NB4 (cell line): ENCODE data around the gene SP140.

ENCODE experiments used
- DNase-seq: peaks from one replicate; pipeline ENCODE4 v3.0.0; 2010; ENCODE audit warnings: low read depth
- H3K4me3 ChIP-seq: one replicate; pipeline ENCODE4 v1.5.1; 2011; ENCODE audit warnings: mild to moderate bottlenecking, low read depth, low read length, moderate library complexity
- MYC ChIP-seq: IDR thresholded peaks from 2 replicates; pipeline ENCODE4 v1.6.1; 2011; ENCODE audit warnings: low read depth, low read length
- POLR2A ChIP-seq: IDR thresholded peaks from 2 replicates; pipeline ENCODE4 v1.6.1; 2011; ENCODE audit warnings: mild to moderate bottlenecking; ENCODE audit not compliant: insufficient read length; ENCODE audit errors: extremely low read depth
- TF ChIP-seq, protein P1 (sequence below): IDR thresholded peaks from 2 replicates; pipeline ENCODE4 v1.6.1; 2011; ENCODE audit warnings: low read depth, low read length
- TF ChIP-seq, protein P2 (sequence below): IDR thresholded peaks from one replicate; pipeline ENCODE4 v1.5.1; 2012; ENCODE audit warnings: low read depth, low read length

Gene SP140

DNA sequence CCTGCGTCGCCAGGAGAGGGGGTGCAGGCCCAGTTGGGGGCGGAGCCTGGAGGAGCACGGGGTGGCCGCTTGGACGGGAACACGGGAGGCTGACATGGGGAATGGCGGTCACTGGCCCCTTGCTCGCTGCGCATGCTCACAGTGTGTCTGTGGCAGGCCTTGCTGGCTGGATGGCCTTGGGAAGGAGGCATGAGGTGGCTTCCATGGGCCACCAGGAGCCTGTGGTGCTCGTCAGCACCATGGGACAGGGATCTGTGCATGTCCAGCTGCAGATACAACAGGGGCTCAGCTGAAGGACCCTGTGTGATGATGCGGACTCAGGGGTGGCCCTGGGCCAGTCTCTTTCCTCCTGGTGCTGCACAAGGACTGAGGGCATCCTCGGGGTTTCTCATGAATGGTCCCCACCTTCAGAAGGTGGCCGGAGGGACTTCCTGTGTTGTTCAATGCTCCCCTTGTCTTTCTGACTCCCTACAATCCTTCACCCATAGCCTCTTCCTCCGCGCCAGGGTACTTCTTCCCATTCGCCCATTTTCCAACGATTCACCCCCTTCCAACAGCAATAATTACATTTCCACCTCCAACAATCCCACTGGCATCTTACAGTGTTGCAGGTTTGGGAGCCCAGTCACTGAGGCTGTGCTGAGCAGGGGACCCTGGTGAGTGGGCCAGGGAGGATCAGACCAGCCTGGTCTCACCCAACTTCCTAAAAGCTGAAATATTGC is 98.0 kb downstream of the SP140 start:
- TF ChIP-seq, protein P1, sequence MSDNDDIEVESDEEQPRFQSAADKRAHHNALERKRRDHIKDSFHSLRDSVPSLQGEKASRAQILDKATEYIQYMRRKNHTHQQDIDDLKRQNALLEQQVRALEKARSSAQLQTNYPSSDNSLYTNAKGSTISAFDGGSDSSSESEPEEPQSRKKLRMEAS = no peak
- TF ChIP-seq, protein P2, sequence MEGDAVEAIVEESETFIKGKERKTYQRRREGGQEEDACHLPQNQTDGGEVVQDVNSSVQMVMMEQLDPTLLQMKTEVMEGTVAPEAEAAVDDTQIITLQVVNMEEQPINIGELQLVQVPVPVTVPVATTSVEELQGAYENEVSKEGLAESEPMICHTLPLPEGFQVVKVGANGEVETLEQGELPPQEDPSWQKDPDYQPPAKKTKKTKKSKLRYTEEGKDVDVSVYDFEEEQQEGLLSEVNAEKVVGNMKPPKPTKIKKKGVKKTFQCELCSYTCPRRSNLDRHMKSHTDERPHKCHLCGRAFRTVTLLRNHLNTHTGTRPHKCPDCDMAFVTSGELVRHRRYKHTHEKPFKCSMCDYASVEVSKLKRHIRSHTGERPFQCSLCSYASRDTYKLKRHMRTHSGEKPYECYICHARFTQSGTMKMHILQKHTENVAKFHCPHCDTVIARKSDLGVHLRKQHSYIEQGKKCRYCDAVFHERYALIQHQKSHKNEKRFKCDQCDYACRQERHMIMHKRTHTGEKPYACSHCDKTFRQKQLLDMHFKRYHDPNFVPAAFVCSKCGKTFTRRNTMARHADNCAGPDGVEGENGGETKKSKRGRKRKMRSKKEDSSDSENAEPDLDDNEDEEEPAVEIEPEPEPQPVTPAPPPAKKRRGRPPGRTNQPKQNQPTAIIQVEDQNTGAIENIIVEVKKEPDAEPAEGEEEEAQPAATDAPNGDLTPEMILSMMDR = peak; percentile 48
- peak; percentile 19 for DNase-seq
- H3K4me3 ChIP-seq = no peak overlapping the region

DNA sequence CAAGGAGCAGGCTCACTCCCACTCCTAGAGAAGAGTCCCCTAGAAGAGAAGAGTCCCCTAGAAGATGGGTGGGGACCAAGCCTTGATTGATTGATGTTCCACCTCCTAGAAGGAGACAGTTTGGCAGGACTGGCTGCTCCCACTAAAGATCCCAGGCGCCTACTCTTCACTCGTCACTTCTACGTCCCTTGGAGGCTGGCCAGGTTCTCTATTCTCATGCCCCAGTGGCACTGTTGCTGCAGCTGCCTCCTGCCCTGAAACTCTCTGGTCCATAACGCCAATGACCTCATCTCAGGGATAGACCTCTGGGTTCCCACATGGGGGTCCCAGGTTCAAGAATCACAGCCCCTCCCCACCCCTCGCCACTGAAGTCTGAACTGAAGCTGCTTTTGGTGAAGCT is 99.0 kb downstream of the SP140 start:
- no peak for DNase-seq
- TF ChIP-seq POLR2A = no peak
- TF ChIP-seq, protein P2 = no peak
- TF ChIP-seq MYC = no peak
- TF ChIP-seq, protein P1 = no peak
- no peak overlapping the region for H3K4me3 ChIP-seq

DNA sequence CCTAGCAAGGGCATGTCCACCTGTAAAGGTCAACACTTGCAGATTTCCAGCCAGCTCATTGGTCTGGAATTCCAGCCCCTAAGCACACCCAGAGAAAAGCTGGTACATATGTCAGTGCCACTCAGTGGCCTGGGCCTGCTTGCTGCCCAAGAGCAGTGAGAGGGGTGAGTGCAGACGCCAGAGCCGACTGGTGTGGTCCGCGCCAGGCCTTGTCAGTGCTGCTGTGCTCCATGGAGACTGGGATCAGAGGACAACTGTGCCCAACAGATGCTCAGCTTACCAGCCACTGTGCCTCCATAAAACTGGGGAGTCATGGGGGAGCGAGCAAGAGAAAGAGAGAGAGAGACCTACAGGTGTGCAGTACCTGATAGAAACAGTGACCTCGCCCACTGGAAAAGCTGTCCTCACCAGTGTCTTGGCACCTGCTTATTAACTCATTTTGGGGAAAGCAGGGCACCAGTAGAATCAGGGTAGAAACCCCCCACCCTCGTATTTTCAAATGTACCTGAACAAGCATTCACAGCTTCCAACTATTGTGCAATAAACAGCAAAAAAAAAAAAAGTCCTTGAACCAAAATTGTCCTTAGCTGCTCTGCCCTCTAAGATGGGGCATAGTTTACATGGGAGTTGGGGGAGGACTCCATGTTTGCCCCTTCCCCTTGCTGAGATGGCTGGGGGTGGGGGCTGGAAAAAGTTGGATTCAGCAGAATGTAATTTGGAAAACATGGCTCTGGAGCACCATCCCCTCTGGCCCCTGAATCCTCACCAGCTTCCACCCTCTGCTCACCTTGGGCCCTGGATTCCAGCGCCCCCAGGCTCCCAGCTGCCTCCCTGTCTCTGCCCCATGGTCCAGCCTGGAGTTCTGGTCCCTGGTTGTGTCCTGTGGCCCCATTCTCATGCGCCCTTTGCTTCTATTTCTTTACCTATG is 100.0 kb downstream of the SP140 start:
- DNase-seq = no peak
- H3K4me3 ChIP-seq = no peak overlapping the region
- TF ChIP-seq, protein P2 = no peak
- TF ChIP-seq, protein P1 = no peak
- TF ChIP-seq POLR2A = no peak
- TF ChIP-seq MYC = no peak

DNA sequence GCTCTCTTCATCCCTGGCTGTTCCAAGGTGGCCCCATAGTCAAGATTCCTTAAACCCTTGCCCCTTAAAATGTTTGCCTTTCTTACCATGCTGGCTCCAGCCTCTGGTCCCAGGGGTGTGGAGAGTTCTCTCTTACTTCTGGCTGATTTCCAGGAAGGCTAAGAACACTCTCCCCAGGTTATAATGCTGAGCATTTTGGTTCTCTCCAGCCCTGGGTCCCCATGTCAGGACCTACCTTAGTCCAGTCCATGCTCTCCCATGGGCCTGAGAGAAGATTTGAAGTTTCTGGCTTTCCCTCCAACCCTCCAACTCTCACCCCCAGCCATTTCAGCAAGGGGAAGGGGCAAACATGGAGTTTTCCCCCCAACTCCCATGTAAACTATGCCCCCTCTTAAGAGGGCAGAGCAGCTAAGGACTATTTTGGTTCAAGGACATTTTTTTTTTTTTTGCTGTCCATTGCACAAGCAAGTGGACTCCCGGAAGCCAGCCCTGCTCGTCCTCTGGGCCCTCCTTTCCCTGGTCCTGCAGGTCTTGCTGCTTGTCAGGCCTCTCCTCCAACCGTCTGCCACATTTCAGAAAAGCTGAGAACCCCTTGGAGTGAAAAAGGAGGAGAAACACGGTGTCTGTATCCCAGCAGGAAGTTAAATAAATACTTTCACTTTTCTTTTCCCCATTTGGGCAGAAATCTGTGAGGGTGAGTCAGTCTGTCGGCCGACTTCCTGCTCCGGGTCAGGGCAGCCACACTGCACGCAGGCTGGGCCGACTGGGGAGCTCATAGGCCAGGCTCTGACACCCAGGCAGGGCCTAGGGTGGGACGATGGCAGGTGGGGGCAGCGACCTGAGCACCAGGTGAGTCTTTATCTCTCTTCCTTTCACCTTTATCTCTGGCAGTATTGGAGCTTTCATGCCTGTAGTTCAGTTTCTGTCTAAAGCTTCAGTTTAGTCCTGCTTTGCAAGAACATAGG is 101.2 kb downstream of the SP140 start, which contains the start of gene SP140L:
TSS of gene SP140L (plus strand) at position 741 of the 965 bp plus-strand sequence. CDS start at position 818, 77 bp downstream.
- DNase-seq = peak; percentile 90
- TF ChIP-seq, protein P2 = no peak
- peak; percentile 37 for TF ChIP-seq POLR2A
- TF ChIP-seq, protein P1 = no peak; the same call in 1 of the 2 replicates
- TF ChIP-seq MYC = no peak; the same call in 1 of the 2 replicates
- H3K4me3 ChIP-seq = peak within 1 kb of the TSS; percentile 80
